GM19438 (cell line): ENCODE measurements around the gene GADD45B.
"Not testable (repeated sequence)": the region's sequence is repeated elsewhere in the genome, so short reads cannot be mapped to it uniquely, and the experiment has no call there.

Source experiments
- ATAC-seq: cut with Tn5 transposase; IDR thresholded peaks from one replicate; pipeline ENCODE4 v1.9.1; 2021; ENCODE audit warnings: low read depth; ENCODE audit not compliant: unreplicated experiment

GADD45B gene

GRCh38 chr19:2507109-2507508 is 31.2 kb downstream of the GADD45B start:
- no peak for ATAC-seq

GRCh38 chr19:2509096-2509495 is 33.2 kb downstream of the GADD45B start:
- ATAC-seq = no peak

GRCh38 chr19:2511570-2511969 is 35.6 kb downstream of the GADD45B start:
- no peak for ATAC-seq

- ATAC-seq = no peak
Observed at GRCh38 chr19:2511991-2512390, 36.1 kb downstream of the GADD45B start.

GRCh38 chr19:2512523-2513431 is 36.9 kb downstream of the GADD45B start:
- no peak for ATAC-seq

GRCh38 chr19:2514981-2515518 is 39.1 kb downstream of the GADD45B start:
- ATAC-seq = no peak

DNA sequence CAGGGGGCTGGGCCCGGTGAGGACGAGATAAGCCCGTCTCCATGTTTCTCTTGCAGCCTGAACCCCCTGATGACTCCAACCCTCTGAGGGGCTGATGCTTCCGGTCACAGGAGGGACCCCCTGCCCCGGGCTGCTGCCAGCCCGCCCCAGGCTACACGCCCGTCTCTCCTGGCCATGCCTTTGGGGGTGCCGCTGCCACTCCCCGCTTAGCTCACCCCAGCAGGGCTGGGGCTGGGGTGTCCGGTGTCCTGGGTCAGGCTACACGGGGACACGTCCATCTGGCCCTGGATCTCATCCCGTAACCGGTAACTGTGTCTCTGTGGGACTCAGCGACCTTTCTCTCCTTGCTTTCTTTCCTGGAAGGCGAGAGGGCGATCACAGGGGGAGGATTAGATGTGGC is 40.8 kb downstream of the GADD45B start:
- no peak for ATAC-seq

GRCh38 chr19:2517881-2518601 is 42.1 kb downstream of the GADD45B start:
- ATAC-seq = no peak

DNA sequence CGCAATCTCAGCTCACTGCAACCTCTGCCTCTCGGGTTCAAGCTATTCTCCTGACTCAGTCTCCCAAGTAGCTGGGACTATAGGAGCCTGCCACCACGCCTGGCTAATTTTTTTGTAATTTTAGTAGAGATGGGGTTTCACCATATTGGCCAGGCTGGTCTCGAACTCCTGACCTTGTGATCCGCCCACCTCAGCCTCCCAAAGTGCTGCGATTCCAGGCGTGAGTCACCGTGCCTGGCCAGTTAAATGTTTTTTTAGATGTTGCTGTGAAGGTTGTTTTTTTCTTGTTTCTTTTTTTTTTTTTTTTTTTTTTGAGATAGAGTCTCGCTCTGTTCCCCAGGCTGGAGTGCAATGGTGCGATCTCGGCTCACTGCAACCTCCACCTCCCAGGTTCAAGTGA is 42.9 kb downstream of the GADD45B start:
- ATAC-seq = not testable (repeated sequence)

- ATAC-seq = no peak
Observed at GRCh38 chr19:2519482-2519881, 43.6 kb downstream of the GADD45B start.

DNA sequence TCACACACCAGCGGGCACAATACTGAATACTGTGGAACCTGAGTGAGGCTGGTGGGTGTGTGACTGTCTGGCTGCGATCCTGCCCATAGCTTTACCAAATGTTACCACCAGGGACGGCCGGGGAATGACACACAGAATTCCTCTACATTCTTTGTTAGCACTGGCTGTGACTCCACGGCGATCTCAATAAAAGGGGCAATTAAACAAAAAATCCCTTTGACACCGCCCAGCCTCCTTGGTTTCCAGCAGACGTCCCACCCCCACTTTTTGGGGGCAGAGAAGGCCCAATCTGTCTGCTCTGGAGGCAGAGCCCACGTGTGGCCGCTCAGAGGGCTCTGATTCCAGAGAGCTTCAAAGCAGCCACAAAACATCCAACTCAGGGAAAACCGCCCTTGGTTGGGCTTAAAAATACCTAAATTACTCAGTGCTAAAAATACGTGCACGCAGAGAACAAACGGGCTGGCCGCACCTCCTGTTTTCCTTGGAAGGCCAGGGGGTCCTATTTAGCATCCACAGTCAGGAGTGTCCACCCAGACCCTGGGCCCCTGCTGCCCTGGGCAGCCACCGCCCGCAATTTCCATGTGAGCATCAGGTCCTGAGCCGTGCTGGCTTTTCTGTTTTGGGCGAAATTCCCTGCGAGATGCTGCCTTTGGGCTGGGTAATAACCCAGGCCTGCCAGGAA is 47.8 kb downstream of the GADD45B start:
- ATAC-seq = no peak

GRCh38 chr19:2524361-2524839 is 48.5 kb downstream of the GADD45B start:
- ATAC-seq = no peak

GRCh38 chr19:2524840-2525723 is 49.2 kb downstream of the GADD45B start:
- no peak for ATAC-seq

GRCh38 chr19:2527171-2527570 is 51.2 kb downstream of the GADD45B start:
- ATAC-seq = no peak

DNA sequence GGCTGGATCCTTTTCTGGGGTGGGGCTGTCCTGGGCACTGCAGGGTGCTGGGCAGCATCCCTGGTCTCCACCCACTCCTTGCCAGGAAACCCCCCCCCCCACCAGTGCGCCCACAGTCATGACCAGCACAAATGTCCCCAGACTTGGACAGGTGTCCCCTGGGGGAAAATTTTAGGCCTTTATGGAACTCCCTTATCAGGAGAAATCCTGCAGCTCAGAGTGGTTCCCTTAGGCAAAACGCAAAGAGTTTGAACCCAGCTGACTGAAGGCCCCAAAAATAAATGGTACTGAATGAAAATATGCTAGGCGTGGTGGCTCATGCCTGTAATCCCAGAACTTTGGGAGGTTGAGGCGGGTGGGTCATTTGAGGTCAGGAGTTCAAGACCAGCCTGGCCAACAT is 51.8 kb downstream of the GADD45B start:
- no peak for ATAC-seq
